SK-N-SH (cell line): ENCODE results near the gene COL25A1. TPM values are rescaled to one million over a fixed set of nuclear protein-coding genes. Genes with fewer than 3 reads are reported as not detected.
A peak's percentile ranks its signal among the peaks of the same experiment; 100 is the strongest.

Source experiments
- CTCF ChIA-PET: fragments of 300-600, 350-600 bp; formaldehyde crosslinking; extraction: SDS; loops from one replicate; lab custom pipeline; 2021; lab: Yijun Ruan, JAX
- POLR2A ChIA-PET: fragments of 350-600 bp; sonication (Branson Sonifier 250); formaldehyde crosslinking; extraction: SDS; loops from one replicate; lab custom pipeline; 2020; ENCODE audit warnings: antibody characterized with exemption, inconsistent platforms; lab: Yijun Ruan, JAX
- DNase-seq: peaks from one replicate; pipeline ENCODE4 v3.0.0; 2012
- H2AFZ ChIP-seq: fragments of 200-600 bp; sonication (generic); 2 replicates; pipeline ENCODE4 v1.8.1; 2016; ENCODE audit warnings: antibody characterized with exemption, mild to moderate bottlenecking, low read depth
- H3F3A ChIP-seq: fragments of 200-600 bp; sonication (generic); replicated peaks from 2 replicates; pipeline ENCODE3; 2016; ENCODE audit warnings: antibody characterized with exemption, mild to moderate bottlenecking; ENCODE audit not compliant: insufficient read depth
- H3K27ac ChIP-seq, 2 experiments: fragments of 200-500 bp in 1 of 2; fragments of 200-600 bp in 1 of 2; sonication (Bioruptor generic) in 1 of 2; sonication (generic), shearing (Covaris generic) in 1 of 2; 2 replicates each; pipeline versions ENCODE4 v1.5.1 to v1.6.1; 2014 to 2016; ENCODE audit warnings: low read depth in 2 of 2, inconsistent platforms in 1 of 2, low read length in 1 of 2, mild to moderate bottlenecking in 1 of 2, mixed read lengths in 1 of 2
- H3K27me3 ChIP-seq: fragments of 200-600 bp; sonication (generic), shearing (Covaris generic); 2 replicates; pipeline ENCODE4 v1.6.1; 2016; ENCODE audit warnings: mixed run types; ENCODE audit not compliant: insufficient read depth
- H3K36me3 ChIP-seq, 2 experiments: fragments of 200-500 bp in 1 of 2; fragments of 200-600 bp in 1 of 2; sonication (Bioruptor generic) in 1 of 2; sonication (generic) in 1 of 2; replicated peaks in 1 of 2; 2 replicates each; pipeline versions ENCODE3 to v1.5.1; 2014 to 2016; ENCODE audit warnings: low read length in 1 of 2, mild to moderate bottlenecking in 1 of 2; ENCODE audit not compliant: insufficient read depth in 2 of 2, control insufficient read depth in 1 of 2
- H3K4me1 ChIP-seq, 2 experiments: fragments of 200-500 bp in 1 of 2; fragments of 200-600 bp in 1 of 2; sonication (Bioruptor generic) in 1 of 2; sonication (generic), shearing (Covaris generic) in 1 of 2; 2 replicates each; pipeline versions ENCODE4 v1.5.1 to v1.6.1; 2014 to 2016; ENCODE audit warnings: low read depth in 1 of 2, low read length in 1 of 2, mixed run types in 1 of 2; ENCODE audit not compliant: insufficient read depth in 2 of 2, control insufficient read depth in 1 of 2
- H3K4me2 ChIP-seq: fragments of 200-600 bp; sonication (generic), shearing (Covaris generic); 2 replicates; pipeline ENCODE4 v1.6.1; 2017; ENCODE audit warnings: mixed run types
- H3K4me3 ChIP-seq, 2 experiments: fragments of 200-500 bp in 1 of 2; fragments of 200-600 bp in 1 of 2; sonication (Bioruptor generic) in 1 of 2; sonication (generic), shearing (Covaris generic) in 1 of 2; 2 replicates each; pipeline versions ENCODE4 v1.5.1 to v1.8.1; 2014 to 2016; ENCODE audit warnings: low read depth in 2 of 2, inconsistent platforms in 1 of 2, low read length in 1 of 2, mild to moderate bottlenecking in 1 of 2, mixed read lengths in 1 of 2, moderate library complexity in 1 of 2
- H3K79me2 ChIP-seq: fragments of 200-600 bp; sonication (generic); 2 replicates; pipeline ENCODE4 v1.8.1; 2017; ENCODE audit warnings: mild to moderate bottlenecking; ENCODE audit not compliant: insufficient read depth
- H3K9ac ChIP-seq: fragments of 200-600 bp; sonication (generic); 2 replicates; pipeline ENCODE4 v1.6.1; 2017; ENCODE audit warnings: mixed run types
- H3K9me2 ChIP-seq: fragments of 200-600 bp; sonication (generic); 2 replicates; pipeline ENCODE4 v1.6.1; 2017; ENCODE audit warnings: mixed run types
- H3K9me3 ChIP-seq: fragments of 200-600 bp; sonication (generic); 2 replicates; pipeline ENCODE4 v1.6.1; 2017; ENCODE audit warnings: mixed run types, mild to moderate bottlenecking, moderate library complexity
- H4K20me1 ChIP-seq: fragments of 200-600 bp; sonication (generic); 2 replicates; pipeline ENCODE4 v1.6.1; 2017; ENCODE audit warnings: mild to moderate bottlenecking, mixed run types; ENCODE audit not compliant: insufficient read depth
- CTCF ChIP-seq: fragments of 200-600 bp; sonication (generic); IDR thresholded peaks from 2 replicates; pipeline ENCODE4 v1.6.1; 2017; ENCODE audit warnings: antibody characterized with exemption, mild to moderate bottlenecking, moderate library complexity
- EZH2phosphoT487 ChIP-seq: fragments of 200-600 bp; sonication (generic); IDR thresholded peaks from 2 replicates; pipeline ENCODE4 v1.6.1; 2017; ENCODE audit warnings: low read depth, mixed run types, mild to moderate bottlenecking, antibody characterized with exemption, moderate library complexity, borderline replicate concordance
- FOXJ3 ChIP-seq: sonication (generic); formaldehyde crosslinking; IDR thresholded peaks from 2 replicates; pipeline ENCODE4 v1.5.1; 2020; ENCODE audit warnings: mild to moderate bottlenecking, missing genetic modification reagents
- GABPA ChIP-seq: IDR thresholded peaks from 2 replicates; pipeline ENCODE4 v1.4.0; 2012; ENCODE audit warnings: low read depth, mild to moderate bottlenecking
- NFIC ChIP-seq: IDR thresholded peaks from 2 replicates; pipeline ENCODE4 v1.4.0; 2012; ENCODE audit warnings: borderline replicate concordance
- RAD21 ChIP-seq: IDR thresholded peaks from 2 replicates; pipeline ENCODE4 v1.6.1; 2012; ENCODE audit warnings: mild to moderate bottlenecking, low read length
- REST ChIP-seq: IDR thresholded peaks from 2 replicates; pipeline ENCODE4 v1.6.1; 2012; ENCODE audit warnings: mild to moderate bottlenecking, low read depth, low read length, moderate library complexity
- SMC3 ChIP-seq: IDR thresholded peaks from 2 replicates; pipeline ENCODE4 v1.6.1; 2012; ENCODE audit warnings: low read depth, low read length, improper control_type of control experiment
- TEAD4 ChIP-seq: IDR thresholded peaks from 2 replicates; pipeline ENCODE4 v1.4.0; 2012; ENCODE audit warnings: mild to moderate bottlenecking, borderline replicate concordance; ENCODE audit not compliant: insufficient read depth
- USF1 ChIP-seq: IDR thresholded peaks from 2 replicates; pipeline ENCODE4 v1.4.0; 2012; ENCODE audit warnings: low read depth, borderline replicate concordance
- YY1 ChIP-seq: IDR thresholded peaks from 2 replicates; pipeline ENCODE4 v1.4.0; 2012; ENCODE audit warnings: low read depth, mild to moderate bottlenecking
- ZBTB33 ChIP-seq: IDR thresholded peaks from 2 replicates; pipeline ENCODE4 v1.4.0; 2012; ENCODE audit warnings: low read depth, borderline replicate concordance
- WGBS: methylation state at CpG from one replicate; pipeline ENCODE4 v1.1.6; 2017; ENCODE audit warnings: low lambda C conversion rate; 5-methylcytosine and 5-hydroxymethylcytosine counted together
- polyA plus RNA-seq, 3 experiments: library from polyadenylated mRNA; depleted of rRNA; stranded (reverse); fragments of >200 nt; gene quantifications; 2 replicates each; pipeline ENCODE4 v1.2.3, GENCODE V29; 2012

COL25A1 gene
- polyA plus RNA-seq, 1 of the 3 experiments (the other 2 are of a cell fraction) = not detected

- DNase-seq = no peak
- Histone ChIP-seq H3K4me2 (no peak overlapping the region), H3K27me3 (no peaks in the 10 kb centered on the region), H3K9me3 (no peaks in the 10 kb centered on the region), H3K4me3 (no peak overlapping the region), H3K9me2 (no peaks in the 10 kb centered on the region), H2AFZ (no peak overlapping the region), H3K27ac (no peak overlapping the region), H4K20me1 (no peaks in the 10 kb centered on the region), H3K4me1 (peaks cover 0 to 4% of the 10 kb centered on the region in 2 experiments; a peak in 1 of 4 replicates), H3K9ac (no peak overlapping the region), H3K79me2 (no peaks in the 10 kb centered on the region), H3K36me3 (no peaks in the 10 kb centered on the region), H3F3A (peaks cover 3% of the 10 kb centered on the region)
- POLR2A ChIA-PET = no interaction called here
- TF ChIP-seq FOXJ3 (CRISPR knock-in tag) (no peak), TEAD4 (no peak), NFIC (no peak), USF1 (no peak), EZH2phosphoT487 (no peak), YY1 (no peak), REST (no peak)
- CTCF ChIA-PET = no interaction called here
- 25% methylated on average over 4 of the region's 4 CpGs for WGBS
Observed at GRCh38 chr4:108838451-108838850, 464.0 kb downstream of the COL25A1 start.

GRCh38 chr4:108834835-108835384, 467.5 kb downstream of the COL25A1 start:
- TF ChIP-seq RAD21 (peak; percentile 83), GABPA (no peak), SMC3 (peak; percentile 70), CTCF (peak; percentile 82), ZBTB33 (no peak)
- TF ChIP-seq, all 33 proteins: peak for 3
- POLR2A ChIA-PET = no interaction called here

More at GRCh38 chr4:108834835-108835384, 467.5 kb downstream of the COL25A1 start:
- no peak overlapping the region for H2AFZ ChIP-seq
- no peak overlapping the region for H3K27ac ChIP-seq
- no peak overlapping the region for H3K4me2 ChIP-seq
- CTCF ChIA-PET = interaction anchor here (0.8 to 1.1 kb wide), 2 partner anchors 42 to 568 kb away, joined by 3 read pairs; no protein-coding TSS in a partner anchor
- H3F3A ChIP-seq = peaks cover 3% of the 10 kb centered on the region
- 14% methylated on average over 3 of the region's 3 CpGs for WGBS
- peak; percentile 16 for DNase-seq
- H3K4me3 ChIP-seq = no peak overlapping the region
- no peaks in the 10 kb centered on the region for H3K36me3 ChIP-seq
- no peaks in the 10 kb centered on the region for H4K20me1 ChIP-seq
- no peaks in the 10 kb centered on the region for H3K9me3 ChIP-seq
- peaks cover 0 to 17% of the 10 kb centered on the region in 2 experiments; a peak in 1 of 4 replicates for H3K4me1 ChIP-seq
- H3K9me2 ChIP-seq = no peaks in the 10 kb centered on the region
- no peaks in the 10 kb centered on the region; the same call in 1 of the 2 replicates for H3K27me3 ChIP-seq
- H3K9ac ChIP-seq = no peak overlapping the region
- no peaks in the 10 kb centered on the region for H3K79me2 ChIP-seq
